HEK293 (cell line): Measurements from ENCODE around the gene CMTM1.

ENCODE experiments used
- GFI1B ChIP-seq: fragments of 450-650 bp; formaldehyde crosslinking; IDR thresholded peaks from 2 replicates; pipeline ENCODE4 v1.5.1; 2016; ENCODE audit warnings: missing biosample characterization, missing genetic modification characterization
- GLI2 ChIP-seq: fragments of 450-650 bp; formaldehyde crosslinking; IDR thresholded peaks from 2 replicates; pipeline ENCODE4; 2017; ENCODE audit warnings: missing biosample characterization, missing genetic modification characterization, low read depth, borderline replicate concordance
- HOXD13 ChIP-seq: sonication (generic); formaldehyde crosslinking; IDR thresholded peaks from 2 replicates; pipeline ENCODE4 v1.8.0; 2022; ENCODE audit warnings: missing genetic modification reagents, borderline replicate concordance
- KLF10 ChIP-seq: fragments of 450-650 bp; IDR thresholded peaks from 2 replicates; pipeline ENCODE4 v1.5.1; 2018; ENCODE audit warnings: missing biosample characterization, mild to moderate bottlenecking, missing genetic modification characterization
- KLF8 ChIP-seq: fragments of 450-650 bp; formaldehyde crosslinking; IDR thresholded peaks from 2 replicates; pipeline ENCODE4 v1.5.1; 2016; ENCODE audit warnings: missing biosample characterization, missing genetic modification characterization
- KLF9 ChIP-seq: fragments of 450-650 bp; formaldehyde crosslinking; IDR thresholded peaks from 2 replicates; pipeline ENCODE4 v1.5.1; 2016; ENCODE audit warnings: missing biosample characterization, missing genetic modification characterization, low read depth
- PBX3 ChIP-seq: sonication (generic); formaldehyde crosslinking; IDR thresholded peaks from 2 replicates; pipeline ENCODE4 v1.8.1; 2022; ENCODE audit warnings: mild to moderate bottlenecking, moderate library complexity, missing genetic modification reagents
- PRDM6 ChIP-seq: fragments of 450-650 bp; formaldehyde crosslinking; IDR thresholded peaks from 2 replicates; pipeline ENCODE4 v1.5.1; 2017; ENCODE audit warnings: missing biosample characterization, missing genetic modification characterization
- REST ChIP-seq: fragments of 450-650 bp; formaldehyde crosslinking; IDR thresholded peaks from 2 replicates; pipeline ENCODE4 v1.5.1; 2016; ENCODE audit warnings: missing biosample characterization, missing genetic modification characterization
- SALL2 ChIP-seq: fragments of 450-650 bp; formaldehyde crosslinking; IDR thresholded peaks from 2 replicates; pipeline ENCODE4 v1.5.0; 2017; ENCODE audit warnings: missing biosample characterization, mild to moderate bottlenecking, missing genetic modification characterization, borderline replicate concordance
- WT1 ChIP-seq: fragments of 450-650 bp; formaldehyde crosslinking; IDR thresholded peaks from 2 replicates; pipeline ENCODE4 v1.5.1; 2016; ENCODE audit warnings: missing biosample characterization, missing genetic modification characterization
- YY2 ChIP-seq: fragments of 450-650 bp; formaldehyde crosslinking; IDR thresholded peaks from 2 replicates; pipeline ENCODE4 v1.5.1; 2016; ENCODE audit warnings: missing biosample characterization, missing genetic modification characterization
- ZBTB21 ChIP-seq: fragments of 450-650 bp; formaldehyde crosslinking; IDR thresholded peaks from 2 replicates; pipeline ENCODE4 v1.5.1; 2017; ENCODE audit warnings: missing biosample characterization, missing genetic modification characterization
- ZFP69B ChIP-seq: fragments of 450-650 bp; formaldehyde crosslinking; IDR thresholded peaks from 2 replicates; pipeline ENCODE4 v1.5.1; 2016; ENCODE audit warnings: missing biosample characterization, missing genetic modification characterization
- ZNF16 ChIP-seq: fragments of 450-650 bp; formaldehyde crosslinking; IDR thresholded peaks from 2 replicates; pipeline ENCODE4 v1.5.1; 2016; ENCODE audit warnings: low read depth, missing biosample characterization, missing genetic modification characterization
- ZNF174 ChIP-seq: fragments of 450-650 bp; formaldehyde crosslinking; IDR thresholded peaks from 2 replicates; pipeline ENCODE4 v1.5.0; 2017; ENCODE audit warnings: missing biosample characterization, mild to moderate bottlenecking, missing genetic modification characterization
- ZNF211 ChIP-seq: fragments of 450-650 bp; formaldehyde crosslinking; IDR thresholded peaks from 2 replicates; pipeline ENCODE4 v1.5.1; 2016; ENCODE audit warnings: low read depth, missing biosample characterization, missing genetic modification characterization
- ZNF248 ChIP-seq: fragments of 450-650 bp; formaldehyde crosslinking; IDR thresholded peaks from 2 replicates; pipeline ENCODE4 v1.5.1; 2017; ENCODE audit warnings: missing biosample characterization, missing genetic modification characterization
- ZNF280D ChIP-seq: fragments of 450-650 bp; formaldehyde crosslinking; IDR thresholded peaks from 2 replicates; pipeline ENCODE4 v1.5.1; 2016; ENCODE audit warnings: missing biosample characterization, missing genetic modification characterization
- ZNF324 ChIP-seq: fragments of 450-650 bp; formaldehyde crosslinking; IDR thresholded peaks from 2 replicates; pipeline ENCODE4 v1.5.1; 2016; ENCODE audit warnings: missing biosample characterization, missing genetic modification characterization
- ZNF354C ChIP-seq: fragments of 450-650 bp; formaldehyde crosslinking; IDR thresholded peaks from 2 replicates; pipeline ENCODE4 v1.5.1; 2016; ENCODE audit warnings: missing biosample characterization, missing genetic modification characterization, low read depth, borderline replicate concordance
- ZNF37A ChIP-seq: fragments of 450-650 bp; IDR thresholded peaks from 2 replicates; pipeline ENCODE4 v1.5.1; 2018; ENCODE audit warnings: missing biosample characterization, missing genetic modification characterization
- ZNF416 ChIP-seq: fragments of 450-650 bp; formaldehyde crosslinking; IDR thresholded peaks from 2 replicates; pipeline ENCODE4 v1.5.1; 2016; ENCODE audit warnings: missing biosample characterization, missing genetic modification characterization
- ZNF544 ChIP-seq: fragments of 450-650 bp; formaldehyde crosslinking; IDR thresholded peaks from 2 replicates; pipeline ENCODE4 v1.5.0; 2017; ENCODE audit warnings: missing biosample characterization, missing genetic modification characterization
- ZNF596 ChIP-seq: fragments of 450-650 bp; IDR thresholded peaks from 2 replicates; pipeline ENCODE4 v1.5.0; 2018; ENCODE audit warnings: missing biosample characterization, mild to moderate bottlenecking, missing genetic modification characterization, moderate library complexity
- ZNF626 ChIP-seq: fragments of 450-650 bp; sonication (Bioruptor Pico); formaldehyde crosslinking; IDR thresholded peaks from 2 replicates; pipeline ENCODE4 v1.5.1; 2018; ENCODE audit warnings: missing biosample characterization, missing genetic modification characterization, inconsistent platforms
- ZNF692 ChIP-seq: fragments of 450-650 bp; formaldehyde crosslinking; IDR thresholded peaks from 2 replicates; pipeline ENCODE4 v1.5.1; 2016; ENCODE audit warnings: missing biosample characterization, missing genetic modification characterization
- ZNF768 ChIP-seq: fragments of 450-650 bp; formaldehyde crosslinking; IDR thresholded peaks from 2 replicates; pipeline ENCODE4 v1.5.1; 2018; ENCODE audit warnings: missing biosample characterization, mild to moderate bottlenecking, missing genetic modification characterization
- ZSCAN23 ChIP-seq: fragments of 450-650 bp; formaldehyde crosslinking; IDR thresholded peaks from 2 replicates; pipeline ENCODE4 v1.5.1; 2016; ENCODE audit warnings: missing biosample characterization, missing genetic modification characterization
- ZXDB ChIP-seq: fragments of 450-650 bp; formaldehyde crosslinking; IDR thresholded peaks from 2 replicates; pipeline ENCODE4 v1.5.1; 2016; ENCODE audit warnings: missing biosample characterization, missing genetic modification characterization

Gene CMTM1

GRCh38 chr16:66605177-66605978 is 39.1 kb downstream of the CMTM1 start (continued):
- TF ChIP-seq KLF10 (tag by site-specific recombination): no peak
- no peak for TF ChIP-seq ZNF248 (tag by site-specific recombination)
- TF ChIP-seq KLF9 (tag by site-specific recombination): peak; percentile 59; the same call in 1 of the 2 replicates
- no peak for TF ChIP-seq ZNF416 (tag by site-specific recombination)
- TF ChIP-seq ZNF692 (tag by site-specific recombination): peak; percentile 76
- TF ChIP-seq ZSCAN23: no peak
- no peak for TF ChIP-seq ZFP69B (tag by site-specific recombination)
- no peak for TF ChIP-seq HOXD13 (CRISPR knock-in tag)
- no peak for TF ChIP-seq ZBTB21 (tag by site-specific recombination)
- TF ChIP-seq GFI1B (tag by site-specific recombination): no peak
- no peak for TF ChIP-seq ZNF280D (tag by site-specific recombination)
- no peak for TF ChIP-seq PRDM6 (tag by site-specific recombination)
- no peak for TF ChIP-seq SALL2 (tag by site-specific recombination)
- TF ChIP-seq GLI2 (tag by site-specific recombination): no peak
- no peak for TF ChIP-seq YY2
- TF ChIP-seq ZNF324: no peak
- no peak for TF ChIP-seq ZNF211 (tag by site-specific recombination)
- TF ChIP-seq ZNF37A (tag by site-specific recombination): no peak
- TF ChIP-seq ZNF768 (tag by site-specific recombination): 0 out of 2 replicates have a peak, but pooled peaks have one; percentile 11
- peak; percentile 10; the same call in 1 of the 2 replicates for TF ChIP-seq KLF8 (tag by site-specific recombination)
- no peak for TF ChIP-seq REST (tag by site-specific recombination)
- 0 out of 2 replicates have a peak, but pooled peaks have one; percentile 46 for TF ChIP-seq ZXDB (tag by site-specific recombination)
- no peak for TF ChIP-seq ZNF596
- no peak for TF ChIP-seq ZNF626 (tag by site-specific recombination)
- TF ChIP-seq ZNF174: no peak
- no peak for TF ChIP-seq ZNF354C (tag by site-specific recombination)
- TF ChIP-seq WT1: no peak
- no peak for TF ChIP-seq ZNF16 (tag by site-specific recombination)
- TF ChIP-seq ZNF544 (tag by site-specific recombination): no peak
- no peak for TF ChIP-seq PBX3 (CRISPR knock-in tag)
